T-helper 1 cell treated with Interleukin-12 subunit alpha and Interleukin-12 subunit beta and Interleukin-4 antibody, amounts not matched to agents 30 ng/mL and 1 ng/mL, for 36 hours (primary cell): Measurements from ENCODE around the gene PNLIP. TPM values are rescaled to one million over a fixed set of nuclear protein-coding genes. Genes with fewer than 3 reads are reported as not detected.

Experiments used
- intact Hi-C: fragments of 100-400 bp; cut with micrococcal nuclease; formaldehyde crosslinking; loops from one replicate; pipeline ENCODE4 v1.15.1; 2024
- total RNA-seq: library from RNA; stranded (reverse); gene quantifications from 2 replicates; pipeline ENCODE4 v1.2.3, GENCODE V29; 2022

Gene PNLIP
- total RNA-seq: not detected in 2 replicates

GRCh38 chr10:116545756-116546155 lies at the start of gene PNLIP:
PNLIP (plus strand) TSS chr10:116545931; CDS start chr10:116546093, 162 bp downstream.
- intact Hi-C loops: no loop called here

DNA sequence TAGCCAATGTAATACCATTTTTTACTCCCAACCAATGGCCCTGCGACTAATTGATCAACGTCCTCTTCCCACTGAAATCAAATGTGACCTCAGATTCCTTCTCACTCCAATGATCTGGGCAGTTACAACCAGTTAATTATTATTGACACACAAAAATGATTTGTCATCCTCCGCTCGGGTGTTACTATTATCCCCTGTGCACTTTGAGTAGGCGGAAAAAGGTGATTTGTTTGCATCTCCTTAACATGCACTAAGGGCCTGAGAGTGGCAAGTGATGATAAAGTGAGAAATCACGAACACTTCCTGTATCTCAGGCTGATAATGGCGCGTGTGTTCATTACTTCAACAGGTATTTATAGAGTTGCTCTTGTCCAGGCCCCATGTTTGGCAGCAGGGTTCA lies 40.9 kb upstream of the PNLIP start:
- intact Hi-C loops: no loop called here

DNA sequence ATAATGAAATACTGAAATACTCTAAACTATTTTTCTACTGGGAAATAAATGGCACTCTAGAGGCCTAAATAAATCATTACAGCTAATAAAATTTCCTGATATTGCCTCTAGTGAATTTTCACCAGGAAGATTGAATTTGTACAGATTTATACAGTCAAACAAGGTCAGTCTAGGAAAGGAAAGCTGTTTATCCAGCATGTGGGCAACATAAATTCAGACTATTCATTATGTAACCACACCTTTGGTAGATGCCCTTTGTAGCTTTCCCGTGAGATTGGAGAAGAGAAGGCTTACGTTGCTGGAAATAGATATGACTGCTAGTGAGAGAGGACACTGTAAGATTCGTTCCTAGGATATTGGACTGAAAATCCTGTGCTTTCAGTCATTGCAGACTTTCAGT lies 35.2 kb upstream of the PNLIP start:
- intact Hi-C loops: no loop called here

GRCh38 chr10:116511365-116511764 lies 34.4 kb upstream of the PNLIP start:
- intact Hi-C loops: no loop called here

GRCh38 chr10:116521424-116522290 lies 24.1 kb upstream of the PNLIP start:
- intact Hi-C loops: no loop called here

- intact Hi-C loops: no loop called here
Observed at GRCh38 chr10:116522803-116523381, 22.8 kb upstream of the PNLIP start.

- intact Hi-C loops: no loop called here
Observed at GRCh38 chr10:116524736-116525135, 21.0 kb upstream of the PNLIP start.

DNA sequence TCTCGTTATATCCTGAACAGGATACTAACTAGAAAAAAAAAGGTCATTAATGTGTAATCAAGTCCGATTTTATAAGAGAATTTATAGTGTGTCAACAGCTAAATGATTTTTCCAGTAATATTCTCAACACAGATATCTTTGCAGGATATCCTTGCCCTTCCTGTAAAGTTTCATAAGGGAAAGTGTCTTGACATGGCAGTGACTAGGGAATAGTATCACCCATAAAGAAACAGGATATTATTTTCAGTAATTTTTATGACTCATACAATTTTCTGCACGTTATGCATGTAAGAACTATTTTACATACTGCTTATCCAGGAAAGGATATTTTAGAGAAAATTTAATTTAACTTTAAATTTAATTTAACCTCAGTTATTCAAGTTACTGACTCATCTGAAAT lies 19.5 kb upstream of the PNLIP start:
- intact Hi-C loops: no loop called here

GRCh38 chr10:116536810-116537209 lies 8.9 kb upstream of the PNLIP start:
- intact Hi-C loops: no loop called here

DNA sequence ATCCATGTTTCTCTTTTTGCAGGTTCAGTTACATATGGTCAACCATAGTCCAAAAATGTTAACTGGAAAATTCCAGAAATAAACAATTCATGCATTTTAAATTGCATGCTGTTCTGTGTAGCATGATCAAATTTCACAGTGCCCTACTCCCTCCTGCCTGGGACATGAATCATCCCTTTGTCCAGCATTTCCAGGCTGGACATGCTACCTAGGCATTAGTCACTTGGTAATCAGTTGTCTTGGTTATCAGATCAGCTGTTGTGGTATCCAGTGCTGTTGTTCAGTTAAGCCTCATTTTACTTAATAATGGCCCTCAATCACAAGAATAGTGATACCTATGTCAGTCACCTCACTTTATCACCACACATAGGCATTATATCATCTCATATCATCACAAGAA lies 7.3 kb upstream of the PNLIP start:
- intact Hi-C loops: no loop called here

DNA sequence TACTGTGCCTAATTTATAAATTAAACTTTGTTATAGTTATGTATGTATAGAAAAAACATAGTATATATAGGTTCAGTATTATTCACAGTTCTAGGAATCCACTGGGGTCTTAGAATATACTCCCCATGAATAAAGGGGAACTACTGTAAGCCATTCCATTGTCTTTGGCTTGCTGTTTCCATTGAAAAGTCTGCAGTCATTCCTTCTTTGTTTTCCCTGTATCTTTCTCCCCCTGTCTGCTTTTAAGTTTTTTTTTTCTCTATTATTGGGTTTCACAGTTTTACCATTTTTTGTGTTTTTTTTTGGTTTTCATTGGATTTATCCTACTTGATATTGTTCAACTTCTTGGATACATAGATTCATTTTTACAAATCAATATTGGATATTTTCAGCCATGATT lies 6.7 kb upstream of the PNLIP start:
- intact Hi-C loops: no loop called here

DNA sequence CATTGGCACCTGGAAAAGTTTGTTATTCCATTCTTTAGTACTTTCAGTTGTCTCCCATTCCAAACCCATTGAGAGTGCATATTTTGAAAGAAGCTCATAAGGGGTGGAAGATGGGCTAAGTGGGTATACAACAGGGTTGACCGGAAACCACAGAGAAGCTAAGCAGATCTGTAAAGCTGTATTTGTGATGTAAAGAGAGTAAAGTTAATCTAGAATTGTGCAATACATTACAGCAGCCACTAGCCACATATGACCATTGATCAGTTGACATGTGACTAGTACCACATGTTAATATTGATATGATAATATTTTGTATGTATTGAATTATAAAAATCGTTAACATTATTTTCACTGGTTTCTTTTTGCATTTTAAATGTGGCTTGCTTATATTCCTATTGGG lies 4.9 kb upstream of the PNLIP start:
- intact Hi-C loops: no loop called here

DNA sequence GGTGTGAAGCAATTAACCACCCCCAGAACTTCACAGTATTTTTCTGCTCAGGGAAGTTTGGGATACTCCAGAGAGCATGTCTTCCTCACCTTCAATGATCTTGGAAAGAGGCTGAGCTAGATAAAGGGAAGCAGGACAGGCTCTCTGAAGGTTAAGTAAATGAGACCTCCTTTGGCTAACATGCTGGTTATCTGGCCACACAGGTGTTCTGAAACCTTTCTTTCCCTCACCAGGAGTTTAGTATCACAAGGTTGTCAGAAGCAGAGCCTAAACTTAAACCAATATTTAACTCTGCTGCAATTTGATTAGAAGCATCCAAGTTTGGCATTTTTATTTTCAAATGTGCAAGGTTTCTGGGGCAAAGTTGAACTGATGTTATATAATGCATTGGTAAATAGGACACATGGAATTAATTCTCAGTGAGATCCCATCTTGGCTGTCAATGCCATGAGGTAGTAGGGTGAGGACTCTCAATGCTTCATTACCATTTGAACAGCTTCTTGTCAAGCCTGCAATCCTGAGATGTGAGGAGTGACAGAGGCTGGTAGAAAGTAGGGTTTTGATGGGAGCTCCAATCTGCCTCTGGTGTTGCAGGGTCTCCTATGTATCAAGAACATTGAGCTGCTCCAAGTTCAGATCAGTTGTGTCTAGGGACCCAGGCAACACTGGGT lies 3.6 kb upstream of the PNLIP start:
- intact Hi-C loops: no loop called here

DNA sequence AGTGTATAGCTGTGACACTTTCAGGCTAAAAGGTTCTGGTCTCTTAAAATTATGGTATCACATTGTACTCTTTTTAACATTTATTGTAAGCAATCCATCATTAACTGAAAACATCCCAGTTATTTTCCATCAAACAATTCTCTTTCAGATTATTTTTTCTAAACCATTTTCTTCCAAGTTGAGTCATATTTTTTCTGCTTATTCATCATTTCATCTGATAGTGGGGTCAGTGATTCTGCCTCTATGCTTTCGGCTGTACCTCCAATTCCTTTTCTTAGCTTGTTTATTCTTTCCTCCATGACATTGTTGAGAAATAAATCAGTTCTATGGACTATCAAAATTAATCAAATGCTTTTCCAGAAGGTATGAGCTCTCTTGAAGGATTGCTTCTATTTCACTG lies 609 bp upstream of the PNLIP start:
- intact Hi-C loops: no loop called here

- intact Hi-C loops: no loop called here
Observed at GRCh38 chr10:116548301-116548700, 2.6 kb downstream of the PNLIP start.

DNA sequence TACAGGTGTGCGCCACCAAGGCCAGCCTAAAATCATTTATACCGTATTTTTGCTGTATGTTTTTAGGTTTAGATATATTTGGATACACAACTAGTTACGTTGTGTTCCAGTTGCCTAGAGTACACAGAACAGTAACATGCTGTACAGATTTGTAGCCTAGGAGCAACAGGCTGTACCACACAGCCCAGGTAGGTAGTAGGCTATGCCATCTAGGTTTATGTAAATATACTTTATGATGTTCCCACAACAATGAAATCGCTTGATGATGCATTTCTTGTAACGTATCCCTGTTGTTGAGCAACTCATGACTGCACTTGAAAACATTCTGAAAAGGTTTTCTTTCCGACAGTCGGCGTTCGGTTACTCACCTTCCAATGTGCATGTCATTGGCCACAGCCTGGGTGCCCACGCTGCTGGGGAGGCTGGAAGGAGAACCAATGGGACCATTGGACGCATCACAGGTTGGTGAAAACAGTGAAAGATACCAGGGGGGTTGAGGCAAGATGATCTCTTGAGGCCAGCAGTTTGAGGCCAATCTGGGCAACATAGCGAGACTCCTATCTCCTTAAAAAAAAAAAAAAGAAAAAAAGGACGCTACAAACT lies 7.7 kb downstream of the PNLIP start:
- intact Hi-C loops: no loop called here

GRCh38 chr10:116554628-116555027 lies 8.9 kb downstream of the PNLIP start:
- intact Hi-C loops: no loop called here

DNA sequence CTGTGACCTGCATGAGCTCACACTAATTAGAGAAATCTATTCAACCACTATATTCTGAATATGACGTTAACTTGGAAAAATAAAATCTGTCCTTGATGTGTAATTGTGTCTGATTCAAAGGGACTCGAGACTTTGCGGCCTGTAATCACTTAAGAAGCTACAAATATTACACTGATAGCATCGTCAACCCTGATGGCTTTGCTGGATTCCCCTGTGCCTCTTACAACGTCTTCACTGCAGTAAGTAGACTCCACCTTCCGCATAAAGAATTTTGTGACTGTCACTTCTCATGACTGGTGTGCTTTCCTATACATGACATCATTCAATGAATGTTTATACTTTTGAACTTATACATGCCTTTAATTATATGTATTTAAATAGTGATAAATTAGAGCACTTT lies 10.1 kb downstream of the PNLIP start:
- intact Hi-C loops: no loop called here

- intact Hi-C loops: no loop called here
Observed at GRCh38 chr10:116557305-116557880, 11.7 kb downstream of the PNLIP start.

- intact Hi-C loops: no loop called here
Observed at GRCh38 chr10:116565534-116565933, 19.8 kb downstream of the PNLIP start.

GRCh38 chr10:116566932-116567331 lies 21.2 kb downstream of the PNLIP start:
- intact Hi-C loops: no loop called here

- intact Hi-C loops: no loop called here
Observed at GRCh38 chr10:116567335-116567734, 21.6 kb downstream of the PNLIP start.
